ENCODE results near the gene PLCD4. TPM values are rescaled to one million over a fixed set of nuclear protein-coding genes. Genes with fewer than 3 reads are reported as not detected.

Gene PLCD4
- total RNA-seq = under 1 TPM; 0.18 to 0.83 TPM

DNA sequence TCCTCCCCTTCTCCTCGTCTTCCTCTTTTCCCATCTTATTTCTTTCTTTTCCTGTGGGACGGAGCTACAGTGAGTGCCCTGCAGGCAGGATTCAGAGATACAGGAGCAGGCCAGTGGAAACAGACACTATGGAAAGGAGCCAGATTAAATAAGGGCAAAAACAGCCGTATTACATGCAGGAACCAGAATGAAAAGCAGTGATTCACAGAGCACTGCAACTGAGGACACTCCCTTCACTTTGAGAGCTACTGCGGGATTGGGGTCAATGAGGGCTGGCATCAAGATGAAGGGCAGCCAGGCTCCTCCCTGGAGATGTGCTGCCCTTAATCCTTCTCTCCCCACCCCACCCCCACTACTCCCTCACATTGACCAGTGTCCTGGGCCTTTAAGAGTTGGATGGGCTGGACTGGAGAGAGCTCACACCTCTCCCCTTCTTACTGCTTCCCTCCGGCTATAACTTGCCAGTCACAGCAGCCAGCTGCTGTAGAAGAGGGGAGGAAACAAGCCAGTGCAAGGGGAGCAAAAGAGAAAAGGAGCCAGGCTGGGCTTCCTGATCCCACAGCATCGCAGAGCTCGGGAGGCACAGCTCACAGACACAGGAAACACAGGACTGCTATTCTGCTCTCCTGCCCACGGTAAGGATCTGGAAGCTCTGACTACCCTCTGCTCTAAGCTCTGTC, at the start of gene PLCD4:
TSS of gene PLCD4 (plus strand) at position 464 of the 680 bp plus-strand sequence. CDS start 7,841 bp downstream, outside the sequence.
- POLR2A ChIA-PET = interaction anchor here (0.6 to 0.7 kb wide), 3 partner anchors 16 to 115 kb away, joined by 3 to 4 read pairs (median 3); no protein-coding TSS in a partner anchor
- peaks cover 12% of the 10 kb centered on the region for H3K27me3 Mint-ChIP-seq

GRCh38 chr2:218557941-218558340, 49.8 kb upstream of the PLCD4 start:
- no peak for DNase-seq
- H3K4me1 Mint-ChIP-seq = peaks cover 20% of the 10 kb centered on the region
- H3K27ac Mint-ChIP-seq = no peak overlapping the region
- H3K36me3 Mint-ChIP-seq (ENCODE audit: low read depth) = peaks cover 61% of the 10 kb centered on the region
- CTCF ChIA-PET = interaction anchor here (0.6 to 1.2 kb wide), 4 partner anchors 10 to 422 kb away, joined by 3 to 4 read pairs (median 3); partner anchors contain the start of gene USP37
- H3K27me3 Mint-ChIP-seq = no peaks in the 10 kb centered on the region
- POLR2A ChIA-PET = interaction anchor here (0.6 kb wide), 1 partner anchor 261 kb away, joined by 3 read pairs; no protein-coding TSS in a partner anchor
- no peaks in the 10 kb centered on the region for H3K9me3 Mint-ChIP-seq (ENCODE audit: low read depth)
- ATAC-seq = no peak
- intact Hi-C loops (cut with DNase I, micrococcal nuclease) = no loop called here
- H3K4me3 Mint-ChIP-seq = no peak overlapping the region

More for the DNA sequence above, at the start of gene PLCD4:
- H3K27ac Mint-ChIP-seq = no peak within 1 kb of the TSS
- CTCF ChIA-PET = interaction anchor here (0.7 to 1.5 kb wide), 5 partner anchors 20 to 350 kb away, joined by 3 to 6 read pairs (median 3); partner anchors contain the start of genes BCS1L and ZNF142
- intact Hi-C loops (cut with DNase I, micrococcal nuclease) = no loop called here
- H3K4me3 Mint-ChIP-seq = no peak within 1 kb of the TSS
- no peak for DNase-seq
- H3K4me1 Mint-ChIP-seq = no peaks in the 10 kb centered on the region
- ATAC-seq = no peak
- H3K36me3 Mint-ChIP-seq (ENCODE audit: low read depth) = no peaks in the 10 kb centered on the region
- no peaks in the 10 kb centered on the region for H3K9me3 Mint-ChIP-seq (ENCODE audit: low read depth)

GRCh38 chr2:218558986-218559385, 48.7 kb upstream of the PLCD4 start:
- no peaks in the 10 kb centered on the region for H3K27me3 Mint-ChIP-seq
- peaks cover 28% of the 10 kb centered on the region for H3K4me1 Mint-ChIP-seq
- ChIA-PET POLR2A (no interaction called here), CTCF (no interaction called here)
- no peak overlapping the region for H3K27ac Mint-ChIP-seq
- intact Hi-C loops (cut with DNase I, micrococcal nuclease) = no loop called here
- H3K4me3 Mint-ChIP-seq = no peak overlapping the region
- no peak for DNase-seq
- no peak for ATAC-seq
- no peaks in the 10 kb centered on the region for H3K9me3 Mint-ChIP-seq (ENCODE audit: low read depth)
- H3K36me3 Mint-ChIP-seq (ENCODE audit: low read depth) = peaks cover 58% of the 10 kb centered on the region

DNA sequence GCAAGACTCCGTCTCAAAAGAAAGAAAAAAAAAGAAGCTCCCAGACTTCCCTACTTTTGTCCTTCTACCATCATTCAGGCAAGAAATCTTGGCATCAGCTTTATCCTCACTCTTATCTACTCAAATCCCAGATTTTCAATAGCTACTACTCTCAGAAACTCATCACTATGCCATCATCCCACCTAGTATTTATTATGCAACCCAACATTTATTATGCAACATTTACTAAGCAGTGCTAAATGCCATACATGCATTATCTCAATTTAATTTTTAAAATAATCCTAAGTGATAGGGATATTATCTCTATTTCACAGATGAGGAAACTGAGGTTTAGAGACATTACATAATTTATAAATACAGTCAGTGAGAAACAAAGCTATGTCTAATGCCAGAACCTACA, 43.6 kb upstream of the PLCD4 start:
- Mint-ChIP-seq H3K4me1 (peaks cover 44% of the 10 kb centered on the region), H3K36me3 (ENCODE audit: low read depth) (peaks cover 61% of the 10 kb centered on the region), H3K4me3 (no peak overlapping the region), H3K27ac (peak overlapping the region; percentile 65), H3K27me3 (no peaks in the 10 kb centered on the region), H3K9me3 (ENCODE audit: low read depth) (no peaks in the 10 kb centered on the region)
- CTCF ChIA-PET = no interaction called here
- intact Hi-C loops (cut with DNase I, micrococcal nuclease) = no loop called here
- ATAC-seq (no peak), DNase-seq (no peak)
- POLR2A ChIA-PET = no interaction called here

DNA sequence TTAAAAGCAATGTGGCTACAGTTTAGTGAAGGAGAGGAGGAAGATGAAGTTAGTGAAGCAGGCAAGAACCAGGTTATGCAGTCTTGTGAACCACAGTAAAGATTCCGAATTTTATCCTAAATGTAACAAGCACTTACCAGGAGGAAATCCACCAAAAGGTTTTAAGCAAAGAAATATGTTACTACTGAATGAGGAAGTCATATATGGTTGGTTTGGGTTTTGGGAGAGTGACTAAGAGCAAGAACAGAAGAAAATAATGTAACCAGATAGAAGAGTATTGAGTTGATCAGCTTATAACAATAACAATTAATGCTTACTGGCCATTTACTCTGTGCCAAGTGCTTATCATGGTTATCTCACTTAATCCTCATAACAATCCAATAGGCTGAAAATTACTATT, 41.4 kb upstream of the PLCD4 start:
- H3K4me1 Mint-ChIP-seq = peaks cover 59% of the 10 kb centered on the region
- no peak for ATAC-seq
- no peaks in the 10 kb centered on the region for H3K9me3 Mint-ChIP-seq (ENCODE audit: low read depth)
- no peaks in the 10 kb centered on the region for H3K27me3 Mint-ChIP-seq
- peak overlapping the region; percentile 100 for H3K27ac Mint-ChIP-seq
- intact Hi-C loops (cut with DNase I, micrococcal nuclease) = loop anchor here (5.0 kb wide), 4 partner anchors 49 to 976 kb away; partner anchors contain the start of genes CHPF (in 1 of the 2), DNPEP (in 1 of the 2) and TMEM198 (in 1 of the 2)
- peak overlapping the region; percentile 96 for H3K4me3 Mint-ChIP-seq
- ChIA-PET POLR2A (interaction anchor here (1.0 kb wide), 1 partner anchor 93 kb away, joined by 4 read pairs; the partner anchor contains the start of genes BCS1L and ZNF142), CTCF (interaction anchor here (1.2 kb wide), 1 partner anchor 27 kb away, joined by 3 read pairs; no protein-coding TSS in a partner anchor)
- no peak for DNase-seq
- peaks cover 66% of the 10 kb centered on the region for H3K36me3 Mint-ChIP-seq (ENCODE audit: low read depth)

- no peak for DNase-seq
- Mint-ChIP-seq H3K4me1 (peaks cover 59% of the 10 kb centered on the region), H3K27me3 (no peaks in the 10 kb centered on the region), H3K36me3 (ENCODE audit: low read depth) (peaks cover 64% of the 10 kb centered on the region), H3K4me3 (peak overlapping the region; percentile 96), H3K9me3 (ENCODE audit: low read depth) (no peaks in the 10 kb centered on the region), H3K27ac (peak overlapping the region; percentile 100)
- intact Hi-C loops (cut with DNase I, micrococcal nuclease) = loop anchor here (1.0 to 5.0 kb wide), 23 partner anchors 15 to 975 kb away; partner anchors contain the start of genes AAMP (in 2 of the 2), BCS1L (in 2 of the 2), PNKD (in 2 of the 2) and ZNF142 (in 2 of the 2)
- ChIA-PET CTCF (interaction anchor here (0.6 to 1.3 kb wide), 3 partner anchors 10 to 726 kb away, joined by 3 to 5 read pairs (median 4); partner anchors contain the start of genes BCS1L and ZNF142), POLR2A (interaction anchor here (0.5 to 0.6 kb wide), 2 partner anchors 341 to 355 kb away, joined by 4 to 5 read pairs; no protein-coding TSS in a partner anchor)
- ATAC-seq = peak; percentile 40
Observed at GRCh38 chr2:218567797-218568189, 39.9 kb upstream of the PLCD4 start.

- peak within 1 kb of the TSS; percentile 100 for H3K27ac Mint-ChIP-seq
- H3K27me3 Mint-ChIP-seq = no peaks in the 10 kb centered on the region
- intact Hi-C loops (cut with DNase I, micrococcal nuclease) = loop anchor here (1.0 to 5.0 kb wide), 23 partner anchors 14 to 974 kb away; partner anchors contain the start of genes AAMP (in 2 of the 2), BCS1L (in 2 of the 2), PNKD (in 2 of the 2) and ZNF142 (in 2 of the 2)
- ATAC-seq (peak; percentile 92), DNase-seq (peak; percentile 100)
- no peaks in the 10 kb centered on the region for H3K9me3 Mint-ChIP-seq (ENCODE audit: low read depth)
- peak within 1 kb of the TSS; percentile 96 for H3K4me3 Mint-ChIP-seq
- POLR2A ChIA-PET = interaction anchor here (0.5 to 0.6 kb wide), 2 partner anchors 342 to 356 kb away, joined by 4 to 5 read pairs; no protein-coding TSS in a partner anchor
- CTCF ChIA-PET = interaction anchor here (0.6 to 1.3 kb wide), 3 partner anchors 11 to 725 kb away, joined by 3 to 5 read pairs (median 4); partner anchors contain the start of genes BCS1L and ZNF142
- peaks cover 58% of the 10 kb centered on the region for H3K4me1 Mint-ChIP-seq
- peaks cover 67% of the 10 kb centered on the region for H3K36me3 Mint-ChIP-seq (ENCODE audit: low read depth)
Observed at GRCh38 chr2:218568190-218569037, 39.3 kb upstream of the PLCD4 start, which contains the start of the genes CNOT9 and USP37. Gene CNOT9 (plus strand): TSS chr2:218568839. CDS start chr2:218568955, 116 bp downstream. Gene USP37 (minus strand): TSS chr2:218568351. CDS start chr2:218558653, 9,698 bp downstream.

- H3K4me3 Mint-ChIP-seq = peak overlapping the region; percentile 96
- peaks cover 63% of the 10 kb centered on the region for H3K36me3 Mint-ChIP-seq (ENCODE audit: low read depth)
- CTCF ChIA-PET = interaction anchor here (0.6 kb wide), 1 partner anchor 68 kb away, joined by 3 read pairs; no protein-coding TSS in a partner anchor
- intact Hi-C loops (cut with DNase I, micrococcal nuclease) = loop anchor here (2.0 to 5.0 kb wide), 8 partner anchors 14 to 973 kb away; partner anchors contain the start of genes CHPF (in 1 of the 2), DNPEP (in 1 of the 2), TMEM198 (in 1 of the 2) and ZFAND2B (in 1 of the 2)
- ATAC-seq = peak; percentile 20
- H3K27me3 Mint-ChIP-seq = no peaks in the 10 kb centered on the region
- no peaks in the 10 kb centered on the region for H3K9me3 Mint-ChIP-seq (ENCODE audit: low read depth)
- peak; percentile 80 for DNase-seq
- POLR2A ChIA-PET = no interaction called here
- H3K27ac Mint-ChIP-seq = peak overlapping the region; percentile 100
- peaks cover 54% of the 10 kb centered on the region for H3K4me1 Mint-ChIP-seq
Observed at GRCh38 chr2:218569038-218569431, 38.7 kb upstream of the PLCD4 start.

- intact Hi-C loops (cut with DNase I, micrococcal nuclease) = loop anchor here (2.0 to 5.0 kb wide), 8 partner anchors 13 to 972 kb away; partner anchors contain the start of genes CHPF (in 1 of the 2), DNPEP (in 1 of the 2), TMEM198 (in 1 of the 2) and ZFAND2B (in 1 of the 2)
- H3K27me3 Mint-ChIP-seq = no peaks in the 10 kb centered on the region
- no peaks in the 10 kb centered on the region for H3K9me3 Mint-ChIP-seq (ENCODE audit: low read depth)
- ATAC-seq (no peak), DNase-seq (peak; percentile 24)
- ChIA-PET POLR2A (interaction anchor here (0.7 to 1.1 kb wide), 2 partner anchors 78 to 389 kb away, joined by 3 read pairs; no protein-coding TSS in a partner anchor), CTCF (interaction anchor here (0.6 to 1.4 kb wide), 3 partner anchors 79 to 276 kb away, joined by 3 to 5 read pairs (median 3); no protein-coding TSS in a partner anchor)
- peaks cover 62% of the 10 kb centered on the region for H3K36me3 Mint-ChIP-seq (ENCODE audit: low read depth)
- peaks cover 54% of the 10 kb centered on the region for H3K4me1 Mint-ChIP-seq
- peak overlapping the region; percentile 96 for H3K4me3 Mint-ChIP-seq
- H3K27ac Mint-ChIP-seq = peak overlapping the region; percentile 100
Observed at GRCh38 chr2:218569661-218570500, 37.8 kb upstream of the PLCD4 start.
